ENCODE results near the gene PHTF1.

The PHTF1 gene

GRCh38 chr1:113792986-113793385, 33.7 kb upstream of the PHTF1 start:
- Histone ChIP-seq H3K79me2 (ENCODE audit: insufficient read depth, low read length) (peaks cover 4% of the 10 kb centered on the region; the same call in 1 of the 2 replicates), H3K9me3 (ENCODE audit: low read length) (no peaks in the 10 kb centered on the region), H2AFZ (ENCODE audit: low read length) (no peak overlapping the region), H3K9me2 (ENCODE audit: low read depth, low read length) (no peaks in the 10 kb centered on the region), H3K4me2 (ENCODE audit: low read length) (no peak overlapping the region), H3K4me1 (ENCODE audit: insufficient read depth, low read length, severe bottlenecking) (no peaks in the 10 kb centered on the region), H3K9ac (ENCODE audit: low read length) (no peak overlapping the region), H3F3A (ENCODE audit: insufficient read depth, low read length) (no peaks in the 10 kb centered on the region), H3K36me3 (ENCODE audit: insufficient read depth, low read length) (peaks cover 49% of the 10 kb centered on the region), H4K20me1 (ENCODE audit: insufficient read depth, low read length) (no peaks in the 10 kb centered on the region), H3K27me3 (ENCODE audit: insufficient read depth, low read length) (no peaks in the 10 kb centered on the region), H3K4me3 (ENCODE audit: low read depth, low read length, poor library complexity, severe bottlenecking) (no peak overlapping the region), H3K27ac (ENCODE audit: low read depth, low read length, poor library complexity, severe bottlenecking) (no peak overlapping the region)
- TF ChIP-seq EZH2 (IDR thresholded peaks at IDR 0.05; ENCODE audit: borderline replicate concordance, low read length) (no peak), CTCF (IDR thresholded peaks at IDR 0.05; ENCODE audit: low read length) (no peak)

- TF ChIP-seq CTCF (IDR thresholded peaks at IDR 0.05; ENCODE audit: low read length) (no peak), EZH2 (IDR thresholded peaks at IDR 0.05; ENCODE audit: borderline replicate concordance, low read length) (no peak)
- peaks cover 45% of the 10 kb centered on the region for H3K36me3 ChIP-seq (ENCODE audit: insufficient read depth, low read length)
- H3K9me2 ChIP-seq (ENCODE audit: low read depth, low read length) = no peaks in the 10 kb centered on the region
- no peak overlapping the region for H3K9ac ChIP-seq (ENCODE audit: low read length)
- no peak overlapping the region for H3K27ac ChIP-seq (ENCODE audit: low read depth, low read length, poor library complexity, severe bottlenecking)
- H3K4me1 ChIP-seq (ENCODE audit: insufficient read depth, low read length, severe bottlenecking) = no peaks in the 10 kb centered on the region
- no peak overlapping the region for H3K4me2 ChIP-seq (ENCODE audit: low read length)
- H2AFZ ChIP-seq (ENCODE audit: low read length) = no peak overlapping the region
- H3K27me3 ChIP-seq (ENCODE audit: insufficient read depth, low read length) = no peaks in the 10 kb centered on the region
- no peaks in the 10 kb centered on the region for H4K20me1 ChIP-seq (ENCODE audit: insufficient read depth, low read length)
- H3K9me3 ChIP-seq (ENCODE audit: low read length) = no peaks in the 10 kb centered on the region
- H3F3A ChIP-seq (ENCODE audit: insufficient read depth, low read length) = no peaks in the 10 kb centered on the region
- H3K4me3 ChIP-seq (ENCODE audit: low read depth, low read length, poor library complexity, severe bottlenecking) = no peak overlapping the region
- no peaks in the 10 kb centered on the region for H3K79me2 ChIP-seq (ENCODE audit: insufficient read depth, low read length)
Observed at GRCh38 chr1:113792471-113792870, 33.2 kb upstream of the PHTF1 start.

- Histone ChIP-seq H3K79me2 (ENCODE audit: insufficient read depth, low read length) (no peaks in the 10 kb centered on the region), H3K9me3 (ENCODE audit: low read length) (no peaks in the 10 kb centered on the region), H3K4me1 (ENCODE audit: insufficient read depth, low read length, severe bottlenecking) (peaks cover 9% of the 10 kb centered on the region), H3K4me2 (ENCODE audit: low read length) (no peak overlapping the region), H4K20me1 (ENCODE audit: insufficient read depth, low read length) (no peaks in the 10 kb centered on the region), H3K9me2 (ENCODE audit: low read depth, low read length) (no peaks in the 10 kb centered on the region), H3K27me3 (ENCODE audit: insufficient read depth, low read length) (no peaks in the 10 kb centered on the region), H3K27ac (ENCODE audit: low read depth, low read length, poor library complexity, severe bottlenecking) (no peak overlapping the region), H3K36me3 (ENCODE audit: insufficient read depth, low read length) (peaks cover 12% of the 10 kb centered on the region), H2AFZ (ENCODE audit: low read length) (no peak overlapping the region), H3K4me3 (ENCODE audit: low read depth, low read length, poor library complexity, severe bottlenecking) (no peak overlapping the region), H3K9ac (ENCODE audit: low read length) (no peak overlapping the region), H3F3A (ENCODE audit: insufficient read depth, low read length) (no peaks in the 10 kb centered on the region)
- TF ChIP-seq CTCF (IDR thresholded peaks at IDR 0.05; ENCODE audit: low read length) (no peak), EZH2 (IDR thresholded peaks at IDR 0.05; ENCODE audit: borderline replicate concordance, low read length) (no peak)
Observed at GRCh38 chr1:113788802-113789201, 29.5 kb upstream of the PHTF1 start.

Data from OCI-LY1 (cell line).